ENCODE measurements around the gene PLEKHA6.

The PLEKHA6 gene

GRCh38 chr1:204288021-204288588 lies 71.6 kb downstream of the PLEKHA6 start:
- DNase-seq (ENCODE audit: low spot score), result no peak
- in situ Hi-C loops (cut with MboI; ENCODE audit: low sequenced_read_pairs, unreplicated experiment), result no loop called here
- no peak for TF ChIP-seq CTCF (IDR thresholded peaks at IDR 0.05; ENCODE audit: borderline replicate concordance, control extremely low read depth, extremely low read depth, insufficient read depth, missing control alignments)

- no peak for DNase-seq (ENCODE audit: low spot score)
- in situ Hi-C loops (cut with MboI; ENCODE audit: low sequenced_read_pairs, unreplicated experiment), result no loop called here
- no peak for TF ChIP-seq CTCF (IDR thresholded peaks at IDR 0.05; ENCODE audit: borderline replicate concordance, control extremely low read depth, extremely low read depth, insufficient read depth, missing control alignments)
Measured at GRCh38 chr1:204287466-204287891, 72.2 kb downstream of the PLEKHA6 start.

- TF ChIP-seq CTCF (IDR thresholded peaks at IDR 0.05; ENCODE audit: borderline replicate concordance, control extremely low read depth, extremely low read depth, insufficient read depth, missing control alignments), result no peak
- in situ Hi-C loops (cut with MboI; ENCODE audit: low sequenced_read_pairs, unreplicated experiment), result no loop called here
- DNase-seq (ENCODE audit: low spot score), result no peak
Measured at GRCh38 chr1:204286831-204287421, 72.8 kb downstream of the PLEKHA6 start.

- TF ChIP-seq CTCF (IDR thresholded peaks at IDR 0.05; ENCODE audit: borderline replicate concordance, control extremely low read depth, extremely low read depth, insufficient read depth, missing control alignments), result no peak
- DNase-seq (ENCODE audit: low spot score), result no peak
- in situ Hi-C loops (cut with MboI; ENCODE audit: low sequenced_read_pairs, unreplicated experiment), result no loop called here
Measured at GRCh38 chr1:204286315-204286714, 73.4 kb downstream of the PLEKHA6 start.

- in situ Hi-C loops (cut with MboI; ENCODE audit: low sequenced_read_pairs, unreplicated experiment), result no loop called here
- TF ChIP-seq CTCF (IDR thresholded peaks at IDR 0.05; ENCODE audit: borderline replicate concordance, control extremely low read depth, extremely low read depth, insufficient read depth, missing control alignments), result no peak
- DNase-seq (ENCODE audit: low spot score), result no peak
Measured at GRCh38 chr1:204285436-204286305, 74.1 kb downstream of the PLEKHA6 start.

GRCh38 chr1:204284929-204285328 lies 74.8 kb downstream of the PLEKHA6 start:
- in situ Hi-C loops (cut with MboI; ENCODE audit: low sequenced_read_pairs, unreplicated experiment), result no loop called here
- no peak for TF ChIP-seq CTCF (IDR thresholded peaks at IDR 0.05; ENCODE audit: borderline replicate concordance, control extremely low read depth, extremely low read depth, insufficient read depth, missing control alignments)

More at GRCh38 chr1:204284929-204285328, 74.8 kb downstream of the PLEKHA6 start:
- DNase-seq (ENCODE audit: low spot score), result no peak
